Stimulated activated CD8-positive, alpha-beta memory T cell treated with anti-CD3 and anti-CD28 coated beads, Interleukin-12 subunit alpha, Interleukin-12 subunit beta, amount 100 ng/mL, for 1 hour (primary cell): ENCODE data around the gene NFKBIE.
A peak's percentile ranks its signal among the peaks of the same experiment; 100 is the strongest.

Source experiments
- DNase-seq: peaks from one replicate; pipeline ENCODE4 v3.0.0-alpha.2; 2020; ENCODE audit warnings: low read depth

The NFKBIE gene

GRCh38 chr6:44258325-44258863 lies 7.0 kb downstream of the NFKBIE start:
- no peak for DNase-seq

DNA sequence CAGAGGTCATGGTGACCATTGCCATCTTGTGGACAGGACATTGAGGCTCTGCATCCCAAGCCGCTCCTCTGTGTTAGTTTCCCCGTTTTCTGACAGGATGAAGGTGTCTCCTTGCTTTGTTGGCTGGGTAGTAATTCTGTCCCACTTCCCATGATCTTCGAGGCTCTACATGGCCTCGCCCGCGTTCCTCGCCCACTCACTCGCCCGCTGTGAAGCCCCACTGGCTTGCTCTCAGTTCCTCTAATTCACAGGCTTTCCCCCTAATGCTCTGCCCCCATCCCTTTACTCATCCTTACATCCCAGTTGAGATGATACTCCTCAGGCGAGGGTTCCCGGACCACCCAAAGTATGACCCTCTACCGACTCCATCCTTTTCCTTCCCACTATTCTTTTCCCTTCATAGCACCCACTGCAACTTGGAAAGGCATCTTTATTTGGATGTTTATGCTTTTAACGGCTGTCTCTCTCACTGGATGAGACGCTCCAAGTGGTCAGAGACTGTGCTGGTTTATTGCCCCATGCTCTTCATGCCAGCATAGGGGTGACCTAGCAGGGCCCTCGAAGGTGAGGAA lies 7.5 kb downstream of the NFKBIE start:
- no peak for DNase-seq

GRCh38 chr6:44257025-44257752 lies 8.2 kb downstream of the NFKBIE start, which contains the start of gene SLC35B2:
SLC35B2 (minus strand) TSS chr6:44257528; CDS start chr6:44257410, 118 bp downstream.
- DNase-seq, result no peak

- DNase-seq, result no peak
These were observed 8.7 kb downstream of the NFKBIE start for GRCh38 chr6:44256775-44257024.

DNA sequence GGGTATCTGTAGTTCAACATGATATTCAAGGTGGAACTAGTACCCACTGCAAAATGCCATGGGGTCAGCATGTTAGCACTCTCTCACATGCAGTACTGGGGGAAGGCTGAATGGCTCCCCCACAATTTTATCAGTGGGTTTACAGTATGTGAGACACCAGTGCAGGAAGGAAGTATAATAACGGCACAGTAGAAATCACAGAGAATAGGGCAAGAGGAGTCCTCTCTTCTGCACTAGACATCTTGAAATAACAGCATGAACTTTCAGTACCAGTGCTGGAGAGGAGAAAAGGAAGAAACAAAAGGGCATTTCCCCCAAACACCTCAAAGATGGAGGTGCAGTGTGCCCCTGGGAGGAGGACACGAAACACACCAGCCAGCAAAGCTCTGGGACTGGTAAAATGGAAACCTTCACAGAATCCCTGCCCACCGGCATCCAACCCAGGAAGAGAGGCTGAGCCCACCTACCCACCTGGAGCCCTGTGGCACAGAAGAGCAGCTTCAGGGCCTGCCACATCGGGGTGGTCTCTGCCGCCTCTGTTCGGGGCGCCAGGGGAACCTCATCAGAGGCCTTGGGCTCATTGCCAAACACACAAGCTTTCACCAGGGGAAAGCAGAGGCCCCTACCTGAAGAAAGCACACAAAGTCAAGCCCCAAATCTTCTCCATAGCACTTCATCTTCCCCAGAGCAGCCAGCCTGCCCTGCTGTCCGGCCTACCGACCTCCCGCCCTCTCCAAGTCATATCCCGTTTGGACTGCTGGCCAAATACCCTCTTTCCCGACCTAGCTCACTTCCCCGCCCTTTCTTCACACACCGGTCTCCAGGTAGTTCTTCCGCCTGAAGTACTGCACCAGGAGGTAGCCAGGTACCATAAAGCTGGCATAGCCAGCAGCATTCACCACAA lies 9.2 kb downstream of the NFKBIE start:
- no peak for DNase-seq

GRCh38 chr6:44255105-44255808 lies 10.1 kb downstream of the NFKBIE start:
- DNase-seq, result no peak

- DNase-seq, result no peak
These were observed 10.9 kb downstream of the NFKBIE start for GRCh38 chr6:44254191-44255104.

DNA sequence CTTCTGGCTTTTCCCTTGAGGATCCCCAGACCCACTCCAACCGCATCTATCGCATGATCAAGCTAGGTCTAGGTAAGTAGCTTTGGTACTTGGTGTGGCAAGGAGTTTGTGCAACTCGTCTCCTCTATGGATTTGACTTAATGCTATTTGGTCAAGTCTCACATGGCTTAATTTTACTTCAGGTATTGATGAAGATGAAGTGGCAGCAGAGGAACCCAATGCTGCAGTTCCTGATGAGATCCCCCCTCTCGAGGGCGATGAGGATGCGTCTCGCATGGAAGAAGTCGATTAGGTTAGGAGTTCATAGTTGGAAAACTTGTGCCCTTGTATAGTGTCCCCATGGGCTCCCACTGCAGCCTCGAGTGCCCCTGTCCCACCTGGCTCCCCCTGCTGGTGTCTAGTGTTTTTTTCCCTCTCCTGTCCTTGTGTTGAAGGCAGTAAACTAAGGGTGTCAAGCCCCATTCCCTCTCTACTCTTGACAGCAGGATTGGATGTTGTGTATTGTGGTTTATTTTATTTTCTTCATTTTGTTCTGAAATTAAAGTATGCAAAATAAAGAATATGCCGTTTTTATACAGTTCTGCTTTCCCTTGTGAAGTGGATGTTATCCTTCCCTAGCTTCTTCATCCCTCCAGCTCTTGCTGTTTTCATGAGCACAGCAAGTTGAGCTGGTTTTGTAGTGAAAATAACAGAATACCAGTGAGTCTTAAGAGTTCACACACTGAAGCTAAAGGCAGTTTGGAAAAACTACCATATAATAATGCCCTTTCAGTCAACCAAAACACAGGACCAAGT lies 11.8 kb downstream of the NFKBIE start:
- DNase-seq, result no peak

DNA sequence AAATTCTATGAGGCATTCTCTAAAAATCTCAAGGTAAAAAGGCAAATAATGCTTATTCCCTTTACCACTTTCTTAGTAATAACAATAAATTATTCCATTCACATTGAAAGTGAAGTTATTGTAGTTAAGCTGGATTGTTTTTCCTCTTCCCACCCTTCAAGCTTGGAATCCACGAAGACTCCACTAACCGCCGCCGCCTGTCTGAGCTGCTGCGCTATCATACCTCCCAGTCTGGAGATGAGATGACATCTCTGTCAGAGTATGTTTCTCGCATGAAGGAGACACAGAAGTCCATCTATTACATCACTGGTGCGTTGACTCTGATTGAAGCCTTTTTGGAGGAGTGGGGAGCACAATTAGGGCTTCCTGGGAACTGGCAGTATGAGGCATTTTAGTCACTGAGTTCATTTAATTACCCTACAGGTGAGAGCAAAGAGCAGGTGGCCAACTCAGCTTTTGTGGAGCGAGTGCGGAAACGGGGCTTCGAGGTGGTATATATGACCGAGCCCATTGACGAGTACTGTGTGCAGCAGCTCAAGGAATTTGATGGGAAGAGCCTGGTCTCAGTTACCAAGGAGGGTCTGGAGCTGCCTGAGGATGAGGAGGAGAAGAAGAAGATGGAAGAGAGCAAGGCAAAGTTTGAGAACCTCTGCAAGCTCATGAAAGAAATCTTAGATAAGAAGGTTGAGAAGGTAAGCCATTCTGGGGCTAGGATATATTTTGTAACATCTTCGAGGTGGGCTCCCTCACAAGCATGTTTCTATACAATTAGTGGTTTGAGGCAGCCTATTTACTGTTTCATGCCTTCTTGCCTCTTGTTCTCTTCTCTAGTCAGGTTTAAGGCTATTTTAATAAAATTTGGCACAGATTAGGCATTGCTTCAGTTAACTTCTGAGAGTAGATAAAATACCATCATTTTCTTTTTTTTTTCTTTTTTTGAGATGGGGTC lies 13.5 kb downstream of the NFKBIE start:
- DNase-seq, result no peak

- DNase-seq, result no peak
These were observed 14.6 kb downstream of the NFKBIE start for GRCh38 chr6:44250718-44251123.

GRCh38 chr6:44250067-44250717 lies 15.2 kb downstream of the NFKBIE start:
- no peak for DNase-seq

DNA sequence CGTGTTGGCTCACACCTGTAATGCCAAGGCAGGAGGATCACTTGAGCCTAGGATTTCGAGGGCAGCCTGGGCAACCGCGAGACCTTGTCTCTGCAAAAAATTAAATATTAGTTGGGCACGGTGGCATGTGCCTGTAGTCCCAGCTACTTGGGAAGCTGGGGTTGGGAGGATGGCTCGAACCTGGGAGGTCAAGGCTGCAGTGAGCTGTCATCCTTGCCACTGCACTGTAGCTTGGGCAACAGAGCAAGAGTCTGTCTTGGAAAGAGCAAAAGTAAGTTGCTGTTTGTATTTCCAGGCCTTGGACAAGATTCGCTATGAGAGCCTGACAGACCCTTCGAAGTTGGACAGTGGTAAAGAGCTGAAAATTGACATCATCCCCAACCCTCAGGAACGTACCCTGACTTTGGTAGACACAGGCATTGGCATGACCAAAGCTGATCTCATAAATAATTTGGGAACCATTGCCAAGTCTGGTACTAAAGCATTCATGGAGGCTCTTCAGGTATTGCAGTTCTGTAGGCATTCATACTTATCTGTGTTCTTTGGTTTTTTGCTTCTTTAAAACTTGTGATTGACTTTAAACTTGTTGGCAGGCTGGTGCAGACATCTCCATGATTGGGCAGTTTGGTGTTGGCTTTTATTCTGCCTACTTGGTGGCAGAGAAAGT lies 16.1 kb downstream of the NFKBIE start:
- DNase-seq, result no peak

DNA sequence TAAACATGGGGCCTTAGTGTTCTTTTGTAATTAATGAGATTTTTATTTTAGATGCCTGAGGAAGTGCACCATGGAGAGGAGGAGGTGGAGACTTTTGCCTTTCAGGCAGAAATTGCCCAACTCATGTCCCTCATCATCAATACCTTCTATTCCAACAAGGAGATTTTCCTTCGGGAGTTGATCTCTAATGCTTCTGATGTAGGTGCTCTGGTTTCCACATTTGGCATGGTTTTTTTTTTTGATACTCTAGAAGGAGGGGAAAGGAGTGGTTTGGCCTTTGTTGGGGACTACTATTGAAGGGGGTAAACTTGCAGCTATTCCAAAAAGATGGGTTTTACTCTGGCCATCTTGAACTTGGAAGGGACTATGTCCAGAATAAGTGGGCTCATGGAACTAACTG lies 16.8 kb downstream of the NFKBIE start:
- no peak for DNase-seq

DNA sequence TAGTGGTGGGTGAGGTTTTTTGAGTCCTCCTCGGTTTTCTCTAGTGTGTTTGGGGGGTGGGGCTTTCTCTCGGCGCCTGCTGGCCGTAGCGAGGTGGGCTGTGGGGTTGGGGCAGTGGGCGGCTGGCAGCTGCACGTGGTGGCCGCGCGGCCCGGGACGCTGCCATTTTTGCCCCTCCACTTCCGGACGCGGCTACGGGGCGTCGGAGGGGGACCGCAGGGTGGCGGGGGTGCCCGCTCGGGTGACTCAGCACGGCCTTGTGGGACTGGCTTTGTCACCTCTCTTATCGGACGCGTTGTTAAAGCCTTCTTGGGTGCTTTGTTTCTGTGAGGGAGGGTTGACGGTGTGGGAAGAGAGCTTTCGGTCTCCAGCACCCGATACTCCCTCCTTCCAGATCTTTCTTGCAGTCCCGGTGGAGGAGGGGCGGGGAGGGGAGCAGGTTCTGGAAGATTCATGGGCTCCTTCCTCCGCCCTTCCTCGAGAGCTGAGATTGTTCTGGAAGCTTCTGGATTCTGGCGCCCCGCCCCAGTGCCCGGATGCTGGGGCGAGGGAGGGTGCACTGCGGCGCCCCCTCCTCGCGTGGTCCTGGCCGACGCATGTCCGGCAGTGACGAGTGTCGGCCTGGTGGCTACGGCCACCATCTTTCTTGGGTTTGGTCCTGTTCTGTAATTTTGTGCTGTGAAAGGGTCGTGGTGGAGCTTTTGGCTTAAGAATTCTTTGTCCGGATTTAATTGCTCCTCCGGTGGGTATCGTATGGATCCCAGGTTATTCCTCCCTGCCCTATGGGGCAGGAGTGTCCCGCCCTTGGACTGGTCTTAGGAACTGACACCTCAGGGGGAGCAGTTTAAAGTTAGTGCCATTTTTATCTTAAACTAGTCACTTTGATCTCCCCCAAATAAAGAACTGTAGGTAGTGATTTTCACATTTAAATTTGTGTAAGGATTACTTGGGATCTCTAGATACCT lies 17.7 kb downstream of the NFKBIE start:
- peak; percentile 86 for DNase-seq

GRCh38 chr6:44246663-44247337 lies 18.6 kb downstream of the NFKBIE start, which contains the start of gene HSP90AB1:
HSP90AB1 (plus strand) TSS chr6:44247101; CDS start chr6:44248630, 1,529 bp downstream.
- DNase-seq, result peak; percentile 92
